ENCODE measurements around the gene ALOX5.
"Not testable (repeated sequence)": the region's sequence is repeated elsewhere in the genome, so short reads cannot be mapped to it uniquely, and the experiment has no call there.

DNA sequence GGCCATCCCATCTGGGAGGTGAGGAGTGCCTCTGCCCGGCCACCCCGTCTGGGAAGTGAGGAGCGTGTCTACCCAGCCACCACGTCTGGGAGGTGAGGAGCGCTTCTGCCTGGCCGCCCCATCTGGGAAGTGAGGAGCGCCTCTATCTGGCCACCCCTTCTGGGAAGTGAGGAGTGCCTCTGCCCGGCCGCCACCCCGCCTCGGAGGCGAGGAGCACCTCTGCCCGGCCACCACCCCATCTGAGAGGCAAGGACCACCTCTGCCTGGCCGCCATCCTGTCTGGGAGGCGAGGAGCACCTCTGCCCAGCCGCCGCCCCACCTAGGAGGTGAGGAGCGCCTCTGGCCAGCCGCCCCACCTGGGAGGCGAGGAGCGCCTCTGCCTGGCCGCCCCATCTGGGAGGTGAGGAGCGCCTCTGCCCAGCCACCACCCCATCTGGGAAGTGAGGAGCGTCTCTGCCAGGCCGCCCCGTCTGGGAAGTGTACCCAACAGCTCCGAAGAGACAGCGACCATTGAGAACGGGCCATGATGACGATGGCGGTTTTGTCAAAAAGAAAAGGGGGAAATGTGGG, 25.7 kb upstream of the ALOX5 start:
- TF ChIP-seq, protein P1, sequence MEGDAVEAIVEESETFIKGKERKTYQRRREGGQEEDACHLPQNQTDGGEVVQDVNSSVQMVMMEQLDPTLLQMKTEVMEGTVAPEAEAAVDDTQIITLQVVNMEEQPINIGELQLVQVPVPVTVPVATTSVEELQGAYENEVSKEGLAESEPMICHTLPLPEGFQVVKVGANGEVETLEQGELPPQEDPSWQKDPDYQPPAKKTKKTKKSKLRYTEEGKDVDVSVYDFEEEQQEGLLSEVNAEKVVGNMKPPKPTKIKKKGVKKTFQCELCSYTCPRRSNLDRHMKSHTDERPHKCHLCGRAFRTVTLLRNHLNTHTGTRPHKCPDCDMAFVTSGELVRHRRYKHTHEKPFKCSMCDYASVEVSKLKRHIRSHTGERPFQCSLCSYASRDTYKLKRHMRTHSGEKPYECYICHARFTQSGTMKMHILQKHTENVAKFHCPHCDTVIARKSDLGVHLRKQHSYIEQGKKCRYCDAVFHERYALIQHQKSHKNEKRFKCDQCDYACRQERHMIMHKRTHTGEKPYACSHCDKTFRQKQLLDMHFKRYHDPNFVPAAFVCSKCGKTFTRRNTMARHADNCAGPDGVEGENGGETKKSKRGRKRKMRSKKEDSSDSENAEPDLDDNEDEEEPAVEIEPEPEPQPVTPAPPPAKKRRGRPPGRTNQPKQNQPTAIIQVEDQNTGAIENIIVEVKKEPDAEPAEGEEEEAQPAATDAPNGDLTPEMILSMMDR (IDR thresholded peaks at IDR 0.05), result not testable (repeated sequence)
- TF ChIP-seq EZH2, EZH2phosphoT487 (IDR thresholded peaks at IDR 0.05): not testable (repeated sequence)
